Ovary (tissue), 3 donors: Measurements from ENCODE around the gene RASL12.

Experiments used
- EP300 ChIP-seq: sonication (generic); formaldehyde crosslinking; IDR thresholded peaks from one replicate; pipeline ENCODE4 v1.6.1; 2017; ENCODE audit warnings: antibody characterized with exemption
- TF ChIP-seq, protein P1 (sequence below), 3 donors: fragments of 450-650 bp in 2 of 3; fragments of 200-600 bp in 1 of 3; IDR thresholded peaks; one replicate each; pipeline versions ENCODE4 v1.5.1 to v1.8.0; 2016 to 2022; ENCODE audit warnings: antibody characterized with exemption in 3 of 3, mild to moderate bottlenecking in 1 of 3
- donor health status: DM: no; HTN: no; CAD: no.

- no peak for TF ChIP-seq EP300
- TF ChIP-seq, protein P1, sequence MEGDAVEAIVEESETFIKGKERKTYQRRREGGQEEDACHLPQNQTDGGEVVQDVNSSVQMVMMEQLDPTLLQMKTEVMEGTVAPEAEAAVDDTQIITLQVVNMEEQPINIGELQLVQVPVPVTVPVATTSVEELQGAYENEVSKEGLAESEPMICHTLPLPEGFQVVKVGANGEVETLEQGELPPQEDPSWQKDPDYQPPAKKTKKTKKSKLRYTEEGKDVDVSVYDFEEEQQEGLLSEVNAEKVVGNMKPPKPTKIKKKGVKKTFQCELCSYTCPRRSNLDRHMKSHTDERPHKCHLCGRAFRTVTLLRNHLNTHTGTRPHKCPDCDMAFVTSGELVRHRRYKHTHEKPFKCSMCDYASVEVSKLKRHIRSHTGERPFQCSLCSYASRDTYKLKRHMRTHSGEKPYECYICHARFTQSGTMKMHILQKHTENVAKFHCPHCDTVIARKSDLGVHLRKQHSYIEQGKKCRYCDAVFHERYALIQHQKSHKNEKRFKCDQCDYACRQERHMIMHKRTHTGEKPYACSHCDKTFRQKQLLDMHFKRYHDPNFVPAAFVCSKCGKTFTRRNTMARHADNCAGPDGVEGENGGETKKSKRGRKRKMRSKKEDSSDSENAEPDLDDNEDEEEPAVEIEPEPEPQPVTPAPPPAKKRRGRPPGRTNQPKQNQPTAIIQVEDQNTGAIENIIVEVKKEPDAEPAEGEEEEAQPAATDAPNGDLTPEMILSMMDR (IDR thresholded peaks at IDR 0.05) = no peak
Measured at GRCh38 chr15:65066001-65066634, 1.7 kb downstream of the RASL12 start.
